GM12874 (cell line): ENCODE results near the gene NOL6.

Experiments used
- TF ChIP-seq, protein P1 (sequence below): IDR thresholded peaks from 2 replicates; pipeline ENCODE4 v1.5.1; 2011; ENCODE audit warnings: low read depth, mild to moderate bottlenecking, control low read depth, low read length, moderate library complexity; ENCODE audit not compliant: insufficient read depth

Gene NOL6

DNA sequence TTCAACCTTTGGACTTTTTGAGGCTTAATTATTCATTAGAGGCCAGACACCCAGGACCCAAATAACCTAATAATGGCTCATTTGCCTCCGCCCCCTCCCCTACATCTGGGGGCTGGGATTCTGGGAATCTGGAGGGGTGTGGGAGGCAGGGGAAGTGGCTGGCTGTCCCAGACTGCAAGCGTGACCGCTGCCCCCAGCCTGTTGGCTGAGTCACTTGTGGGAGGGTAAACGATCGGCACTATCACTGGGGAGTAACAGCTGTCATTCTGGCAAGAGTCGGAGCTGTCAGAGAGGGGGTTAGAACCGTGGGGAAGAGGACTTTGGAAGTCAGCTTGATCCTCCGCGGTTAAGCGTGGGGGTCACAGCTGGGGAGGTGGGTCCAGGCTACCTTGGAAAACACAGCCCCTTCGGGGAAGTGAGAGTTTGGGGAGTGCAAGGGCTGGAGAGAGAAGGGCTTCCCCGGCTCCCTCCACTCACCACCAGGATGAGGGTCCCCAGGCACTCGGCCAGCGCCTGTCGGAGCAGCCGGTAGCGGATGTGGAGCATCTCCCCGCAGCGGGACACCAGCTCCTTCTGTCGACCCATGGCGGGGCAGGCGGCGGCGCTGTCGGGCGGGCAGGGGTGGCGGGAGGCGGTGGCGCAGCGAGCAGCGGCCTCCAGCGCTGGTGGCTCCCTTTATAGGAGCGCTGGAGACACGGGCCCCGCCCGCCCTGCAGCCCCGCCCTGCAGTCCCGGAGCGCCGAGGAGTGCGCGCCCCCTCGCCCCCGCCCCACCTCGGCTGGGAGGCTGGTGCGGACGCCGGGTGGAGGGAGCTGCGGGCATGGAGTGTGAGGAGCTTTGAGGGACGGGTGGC, 26.6 kb downstream of the NOL6 start, which contains the start of gene AQP3:
Gene AQP3 (minus strand): TSS at position 648 of the 853 bp plus-strand sequence. CDS start 63 bp downstream, at position 585.
- TF ChIP-seq, protein P1, sequence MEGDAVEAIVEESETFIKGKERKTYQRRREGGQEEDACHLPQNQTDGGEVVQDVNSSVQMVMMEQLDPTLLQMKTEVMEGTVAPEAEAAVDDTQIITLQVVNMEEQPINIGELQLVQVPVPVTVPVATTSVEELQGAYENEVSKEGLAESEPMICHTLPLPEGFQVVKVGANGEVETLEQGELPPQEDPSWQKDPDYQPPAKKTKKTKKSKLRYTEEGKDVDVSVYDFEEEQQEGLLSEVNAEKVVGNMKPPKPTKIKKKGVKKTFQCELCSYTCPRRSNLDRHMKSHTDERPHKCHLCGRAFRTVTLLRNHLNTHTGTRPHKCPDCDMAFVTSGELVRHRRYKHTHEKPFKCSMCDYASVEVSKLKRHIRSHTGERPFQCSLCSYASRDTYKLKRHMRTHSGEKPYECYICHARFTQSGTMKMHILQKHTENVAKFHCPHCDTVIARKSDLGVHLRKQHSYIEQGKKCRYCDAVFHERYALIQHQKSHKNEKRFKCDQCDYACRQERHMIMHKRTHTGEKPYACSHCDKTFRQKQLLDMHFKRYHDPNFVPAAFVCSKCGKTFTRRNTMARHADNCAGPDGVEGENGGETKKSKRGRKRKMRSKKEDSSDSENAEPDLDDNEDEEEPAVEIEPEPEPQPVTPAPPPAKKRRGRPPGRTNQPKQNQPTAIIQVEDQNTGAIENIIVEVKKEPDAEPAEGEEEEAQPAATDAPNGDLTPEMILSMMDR = peak; percentile 47

DNA sequence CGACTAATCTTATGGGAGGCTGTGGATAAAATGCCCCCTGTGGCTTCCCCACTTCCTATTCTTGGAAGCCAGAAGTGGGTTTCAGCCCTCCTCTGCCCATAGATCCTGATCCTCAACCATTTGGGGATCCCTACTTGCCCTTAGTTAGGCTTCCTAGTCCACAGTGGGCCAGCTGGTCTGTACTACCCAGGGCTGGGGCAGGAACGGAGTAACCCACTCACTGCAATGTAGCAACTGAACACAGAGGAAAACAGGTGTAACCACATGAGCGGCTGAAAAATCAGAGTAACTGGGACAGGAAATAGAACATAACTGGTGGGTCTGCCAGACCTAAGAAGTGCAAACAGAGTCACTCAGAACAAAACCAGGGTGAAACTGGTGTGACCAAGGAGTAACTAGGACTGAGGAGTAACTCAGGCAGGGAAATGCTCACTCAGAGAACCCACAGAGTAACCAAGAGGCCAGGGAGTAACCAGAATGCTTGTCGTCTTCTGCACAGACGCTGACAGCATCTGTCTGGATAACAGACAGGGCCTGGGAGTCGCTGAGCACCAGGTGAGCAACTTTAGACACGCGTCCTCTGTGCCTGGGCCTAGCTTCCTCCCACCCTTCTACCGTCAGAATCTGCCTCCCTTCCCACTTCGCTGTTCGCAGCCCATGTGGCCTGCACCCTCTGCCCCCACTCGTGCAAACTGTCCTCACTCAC, 27.3 kb downstream of the NOL6 start:
- TF ChIP-seq, protein P1 = no peak

DNA sequence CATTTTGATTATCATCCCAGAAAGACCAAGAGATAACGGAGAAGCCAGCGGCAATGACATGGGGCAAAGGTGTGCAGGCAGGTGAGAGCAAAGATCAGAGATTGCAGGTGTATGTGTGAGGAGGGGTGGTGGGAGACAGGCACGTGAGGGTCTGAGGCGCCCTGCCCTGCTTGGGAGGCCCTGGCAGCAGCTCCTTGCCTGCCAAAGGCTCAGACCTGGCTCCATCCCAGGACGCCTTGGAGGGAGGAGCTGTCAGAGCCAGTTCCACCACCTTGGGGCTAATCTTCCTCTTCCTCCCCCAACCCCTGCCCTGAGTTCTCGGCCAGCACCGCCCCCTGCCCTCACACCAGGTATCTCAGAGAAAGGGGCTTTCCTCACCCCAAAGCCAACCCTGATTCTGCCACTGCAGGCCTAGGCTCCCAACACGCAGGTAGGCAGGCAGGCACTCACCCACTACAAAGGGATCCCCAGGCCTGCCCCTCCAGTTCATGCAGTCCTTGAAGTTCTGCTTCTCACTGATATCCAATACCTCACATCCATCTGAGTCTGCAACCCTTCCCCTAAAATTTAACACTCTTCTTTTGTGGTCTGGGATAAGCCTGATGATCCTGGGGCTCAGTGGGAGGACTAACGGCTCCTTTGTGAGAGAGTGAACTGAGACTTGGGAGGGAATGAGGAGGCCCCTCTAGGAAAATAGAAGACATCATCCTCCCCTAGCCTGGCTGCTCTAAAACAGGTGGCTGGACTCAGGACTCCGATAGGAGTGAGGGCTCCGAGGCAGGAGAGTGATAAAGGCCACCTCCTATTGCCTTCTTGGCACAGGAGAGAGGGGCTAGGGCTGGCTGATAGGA, 28.1 kb downstream of the NOL6 start:
- TF ChIP-seq, protein P1 = no peak

DNA sequence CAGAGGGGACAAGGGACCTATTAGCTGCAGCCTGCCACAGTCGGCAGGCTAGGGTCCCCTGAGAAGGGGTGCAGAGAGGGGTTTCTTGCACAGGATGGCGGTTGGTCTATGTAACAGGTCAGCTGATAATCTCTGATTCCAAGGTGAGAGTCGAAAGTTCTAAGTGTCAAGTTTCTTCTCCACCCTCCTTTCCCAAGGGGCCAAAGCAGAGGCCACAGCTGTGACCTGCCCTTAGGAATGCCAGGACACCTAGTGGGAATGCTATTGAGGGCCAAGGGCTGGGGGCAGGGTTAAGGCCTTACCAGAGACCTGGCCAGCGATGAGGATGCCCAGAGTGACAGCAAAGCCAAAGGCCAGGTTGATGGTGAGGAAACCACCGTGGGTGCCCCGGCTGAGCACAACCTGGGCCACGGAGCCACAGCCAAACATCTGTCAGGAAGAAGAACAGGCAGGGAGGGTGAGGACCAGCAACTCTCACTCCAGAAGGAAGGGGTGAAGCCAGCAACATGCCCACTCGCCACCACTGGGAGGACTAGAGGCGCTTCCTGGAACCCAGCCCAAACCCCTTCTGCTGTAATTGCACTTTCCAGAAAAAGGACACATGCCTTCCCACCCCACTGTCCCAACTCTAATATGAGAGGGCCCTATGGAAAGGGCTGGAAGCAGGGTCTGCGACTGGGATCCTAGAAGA, 30.1 kb downstream of the NOL6 start:
- TF ChIP-seq, protein P1 = no peak

DNA sequence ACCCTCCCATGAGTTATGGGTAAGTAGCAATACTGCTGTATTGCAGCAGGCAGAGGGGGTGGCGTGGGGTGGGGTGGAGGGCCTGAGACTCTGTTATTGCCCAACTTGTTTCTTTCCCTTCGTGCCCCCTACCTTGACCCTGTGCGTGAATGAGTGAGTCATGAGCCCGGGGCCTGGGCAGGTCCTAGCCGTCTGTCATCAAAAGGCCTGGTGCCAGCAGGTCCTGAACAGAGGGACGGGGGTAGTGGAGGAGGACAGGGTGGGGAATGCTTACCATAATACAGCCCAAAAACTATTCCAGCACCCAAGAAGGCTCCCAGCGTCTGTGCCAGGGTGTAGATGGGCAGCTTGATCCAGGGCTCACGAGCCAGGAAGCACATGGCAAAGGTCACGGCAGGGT, 30.7 kb downstream of the NOL6 start:
- TF ChIP-seq, protein P1 = no peak

DNA sequence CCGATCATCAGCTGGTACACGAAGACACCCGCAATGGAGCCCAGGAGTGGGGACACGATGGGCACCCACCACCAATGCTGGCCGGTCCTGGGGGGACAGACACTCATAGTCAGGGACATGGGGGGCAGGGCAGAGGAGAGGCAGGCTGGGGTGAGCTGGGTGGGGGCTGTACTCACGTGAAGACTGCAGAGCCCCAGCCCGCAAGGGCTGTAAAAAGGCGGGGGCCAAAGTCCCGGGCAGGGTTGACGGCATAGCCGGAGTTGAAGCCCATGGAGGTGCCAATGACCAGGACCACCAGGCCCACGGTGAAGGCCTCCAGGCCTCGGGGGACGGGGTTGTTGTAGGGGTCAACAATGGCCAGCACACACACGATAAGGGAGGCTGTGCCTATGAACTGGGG, 31.6 kb downstream of the NOL6 start:
- TF ChIP-seq, protein P1 = no peak

DNA sequence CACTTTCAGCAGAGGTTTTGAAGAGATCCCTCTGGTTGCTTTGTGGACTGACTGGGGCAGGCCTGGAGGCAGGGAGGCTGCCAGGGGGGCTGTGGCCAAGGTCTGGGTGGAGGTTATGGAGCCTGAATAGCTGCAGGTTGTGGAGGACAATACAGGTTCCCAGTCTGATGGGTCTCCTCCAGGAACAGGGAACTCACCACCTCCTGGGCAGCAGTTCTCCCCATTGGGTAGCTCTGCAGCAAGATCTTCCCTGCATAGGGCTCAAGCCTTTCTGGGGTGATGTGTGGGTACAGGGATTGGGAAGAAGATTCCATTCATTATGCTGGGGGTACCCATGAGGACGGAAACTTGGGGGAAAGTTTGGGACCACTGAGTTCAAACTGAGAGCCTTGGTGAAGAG, 33.1 kb downstream of the NOL6 start:
- TF ChIP-seq, protein P1 = no peak
